ENCODE measurements around the gene SPINK6. TPM values are rescaled to one million over a fixed set of nuclear protein-coding genes. Genes with fewer than 3 reads are reported as not detected.

The SPINK6 gene
- total RNA-seq, 4 donors from 2014 or later = not detected

- Histone ChIP-seq H3K36me3 (no peaks in the 10 kb centered on the region), H3K4me3 (no peak overlapping the region), H3K9me3 (no peaks in the 10 kb centered on the region), H3K27me3 (no peaks in the 10 kb centered on the region), H3K27ac (no peak overlapping the region), H3K4me1 (no peaks in the 10 kb centered on the region)
- DNase-seq (no peak), ATAC-seq (no peak)
- TF ChIP-seq POLR2A (IDR thresholded peaks at IDR 0.05) (no peak), CTCF (IDR thresholded peaks at IDR 0.05 in 4 of 5, conservative IDR thresholded peaks at IDR 0.05 in 1 of 5) (no peak)
- in situ Hi-C loops (cut with MboI; ENCODE audit: low sequenced_read_pairs in 4 of 4) (no loop called here), intact Hi-C loops (cut with DNase I; ENCODE audit: low total_unique reads) (no loop called here)
These were observed 21.4 kb downstream of the SPINK6 start for GRCh38 chr5:148224117-148224742.

DNA sequence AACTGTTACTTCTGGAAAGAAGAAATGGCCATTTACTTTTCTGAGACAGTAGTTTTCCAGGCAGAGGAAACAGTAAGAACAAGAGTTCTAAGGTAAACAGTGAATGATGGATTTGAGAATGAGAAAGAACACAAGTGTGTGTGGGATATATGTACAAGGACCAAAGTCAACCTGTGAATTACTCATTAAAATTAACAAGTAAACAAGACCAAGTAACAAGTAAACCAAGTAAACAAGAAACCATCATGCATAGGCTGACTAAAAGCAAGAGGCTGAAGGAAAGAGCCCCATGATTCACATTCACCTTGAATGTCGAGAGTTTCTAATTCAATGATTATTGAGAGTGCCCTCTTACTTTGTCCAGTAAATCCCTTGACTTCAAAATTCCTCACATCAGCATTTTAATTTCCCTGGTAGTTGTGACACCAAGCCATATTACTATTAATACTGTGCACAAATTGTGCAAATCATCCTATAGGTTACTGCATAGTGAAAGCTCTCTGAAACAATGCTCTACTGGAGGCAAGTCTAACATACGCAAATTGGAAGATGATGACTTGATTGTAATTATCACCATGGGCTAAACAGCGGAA, 25.6 kb downstream of the SPINK6 start:
- intact Hi-C loops (cut with DNase I; ENCODE audit: low total_unique reads) (no loop called here), in situ Hi-C loops (cut with MboI; ENCODE audit: low sequenced_read_pairs in 4 of 4) (no loop called here)
- no peak overlapping the region for H3K4me3 ChIP-seq
- H3K9me3 ChIP-seq = no peaks in the 10 kb centered on the region
- H3K27ac ChIP-seq = no peak overlapping the region
- no peaks in the 10 kb centered on the region for H3K4me1 ChIP-seq
- DNase-seq (no peak), ATAC-seq (no peak)
- TF ChIP-seq CTCF (IDR thresholded peaks at IDR 0.05 in 4 of 5, conservative IDR thresholded peaks at IDR 0.05 in 1 of 5) (no peak), POLR2A (IDR thresholded peaks at IDR 0.05) (no peak)
- no peaks in the 10 kb centered on the region for H3K27me3 ChIP-seq
- H3K36me3 ChIP-seq = no peaks in the 10 kb centered on the region

DNA sequence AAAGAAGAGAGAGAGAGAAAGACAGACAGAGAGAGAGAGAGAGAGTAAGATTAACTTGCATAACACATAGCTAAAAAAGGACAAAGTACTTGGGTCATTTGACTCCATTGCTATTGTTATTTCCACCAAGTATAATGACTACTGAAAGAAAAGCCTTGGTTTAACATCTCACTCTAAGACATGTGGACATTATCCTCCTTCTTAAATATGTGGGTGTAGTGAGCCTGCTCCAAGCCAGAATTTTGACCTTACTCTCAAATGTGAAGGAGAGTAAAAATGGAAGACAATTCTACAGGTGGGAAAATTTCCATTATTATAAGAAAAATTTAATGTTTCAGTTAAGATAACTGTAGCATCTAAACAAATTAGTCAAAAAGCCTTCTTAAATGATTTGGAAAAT, 27.0 kb downstream of the SPINK6 start:
- Histone ChIP-seq H3K36me3 (no peaks in the 10 kb centered on the region), H3K4me1 (no peaks in the 10 kb centered on the region), H3K4me3 (no peak overlapping the region), H3K27me3 (no peaks in the 10 kb centered on the region), H3K9me3 (no peaks in the 10 kb centered on the region), H3K27ac (no peak overlapping the region)
- intact Hi-C loops (cut with DNase I; ENCODE audit: low total_unique reads) (no loop called here), in situ Hi-C loops (cut with MboI; ENCODE audit: low sequenced_read_pairs in 4 of 4) (no loop called here)
- no peak for ATAC-seq
- DNase-seq = no peak
- TF ChIP-seq POLR2A (IDR thresholded peaks at IDR 0.05) (no peak), CTCF (IDR thresholded peaks at IDR 0.05 in 4 of 5, conservative IDR thresholded peaks at IDR 0.05 in 1 of 5) (no peak)

DNA sequence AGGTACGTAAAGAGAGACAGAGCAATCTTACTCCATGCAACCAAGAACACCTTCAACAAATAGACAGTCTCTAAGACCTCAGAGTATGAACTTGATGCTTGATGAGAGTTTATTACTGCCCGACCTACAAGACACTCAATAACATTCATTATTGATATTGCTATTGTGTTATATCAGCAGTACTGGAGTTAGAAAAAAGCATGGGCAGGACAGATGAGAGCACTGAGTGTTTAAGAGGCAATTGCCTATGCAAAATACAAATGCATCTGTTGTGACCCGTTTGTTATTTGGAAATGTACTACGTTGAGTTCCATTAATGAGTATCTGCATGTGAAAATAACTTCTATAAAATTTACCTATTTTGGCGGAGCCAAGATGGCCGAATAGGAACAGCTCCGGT, 27.4 kb downstream of the SPINK6 start:
- Histone ChIP-seq H3K27ac (no peak overlapping the region), H3K36me3 (no peaks in the 10 kb centered on the region), H3K9me3 (no peaks in the 10 kb centered on the region), H3K4me3 (no peak overlapping the region), H3K27me3 (no peaks in the 10 kb centered on the region), H3K4me1 (no peaks in the 10 kb centered on the region)
- TF ChIP-seq POLR2A (IDR thresholded peaks at IDR 0.05) (no peak), CTCF (IDR thresholded peaks at IDR 0.05 in 4 of 5, conservative IDR thresholded peaks at IDR 0.05 in 1 of 5) (no peak)
- DNase-seq (no peak), ATAC-seq (no peak)
- in situ Hi-C loops (cut with MboI; ENCODE audit: low sequenced_read_pairs in 4 of 4) = no loop called here
- intact Hi-C loops (cut with DNase I; ENCODE audit: low total_unique reads) = no loop called here

Measured in gastrocnemius medialis (tissue), 4 donors.